K562 (cell line): ENCODE results near the gene GSDME. TPM values are rescaled to one million over a fixed set of nuclear protein-coding genes. Genes with fewer than 3 reads are reported as not detected.
A peak's percentile ranks its signal among the peaks of the same experiment; 100 is the strongest.

Source experiments
- ATAC-seq: fragments of 200-7000 bp; cut with Tn5 transposase; 3 replicates; pipeline ENCODE4 v1.9.1; 2020; ENCODE audit warnings: moderate library complexity
- BruUV-seq: library from RNA; stranded (reverse); fragments of 400-500 nt; replicated peaks from 2 replicates; lab custom pipeline; 2021; lab: Mats Ljungman, UMichigan
- CTCF ChIA-PET: fragments of 300-600 bp; formaldehyde crosslinking; extraction: SDS; loops from one replicate; lab custom pipeline; 2021; ENCODE audit warnings: low intra/inter-chr PET ratio; lab: Yijun Ruan, JAX
- POLR2A ChIA-PET: fragments of 300-600, 350-650 bp; sonication (Branson Sonifier 250); formaldehyde crosslinking; extraction: SDS; loops from one replicate; lab custom pipeline; 2021; ENCODE audit warnings: antibody characterized with exemption, inconsistent platforms; lab: Yijun Ruan, JAX
- DNase-seq, 4 experiments: peaks; one replicate each; pipeline versions ENCODE4 v3.0.0 to v3.0.0-alpha.2; 2011 to 2018; ENCODE audit warnings: low spot score in 3 of 4, mixed read lengths in 3 of 4; ENCODE audit errors: extremely low read depth in 1 of 4
- FAIRE-seq: peaks from 2 replicates; lab custom pipeline; 2011; peaks lifted over from hg19 to GRCh38; lab: Jason Lieb, UNC
- H2AFZ ChIP-seq: 2 replicates; pipeline ENCODE4 v1.6.0; 2011; ENCODE audit warnings: low read depth, low read length, control low read depth, inconsistent platforms
- H3K27ac ChIP-seq: fragments of 200-600 bp; 3 replicates; pipeline ENCODE4 v1.8.0; 2011; ENCODE audit warnings: low read depth, mild to moderate bottlenecking, control low read depth, inconsistent platforms, low read length, moderate library complexity, mixed read lengths; ENCODE audit errors: extremely low read depth
- H3K27me3 ChIP-seq, 2 experiments: fragments of 300-600 bp in 1 of 2; 2 replicates in 1 of 2; 3 replicates in 1 of 2; pipeline versions ENCODE4 v1.6.0 to v1.8.0; 2011; ENCODE audit warnings: inconsistent platforms in 2 of 2, low read length in 2 of 2, mild to moderate bottlenecking in 1 of 2, mixed read lengths in 1 of 2, moderate library complexity in 1 of 2; ENCODE audit not compliant: control insufficient read depth in 2 of 2, insufficient read depth in 2 of 2
- H3K36me3 ChIP-seq: fragments of 300-600 bp; 3 replicates; pipeline ENCODE4 v1.8.0; 2011; ENCODE audit warnings: mild to moderate bottlenecking, low read length, inconsistent platforms; ENCODE audit not compliant: control insufficient read depth, insufficient read depth
- H3K4me1 ChIP-seq, 2 experiments: fragments of 200-600 bp in 1 of 2; replicated peaks in 1 of 2; 2 replicates in 1 of 2; 3 replicates in 1 of 2; pipeline versions ENCODE4 v1.5.1 to v1.8.0; 2011; ENCODE audit warnings: inconsistent platforms in 2 of 2, low read length in 2 of 2, mild to moderate bottlenecking in 1 of 2, mixed read lengths in 1 of 2, moderate library complexity in 1 of 2; ENCODE audit not compliant: control insufficient read depth in 2 of 2, insufficient read depth in 2 of 2
- H3K4me2 ChIP-seq: 2 replicates; pipeline ENCODE4 v1.6.1; 2011; ENCODE audit warnings: low read length, control low read depth, inconsistent platforms, mixed read lengths; ENCODE audit not compliant: insufficient read depth
- H3K4me3 ChIP-seq: fragments of 200-600 bp; sonication (generic), shearing (Covaris generic); 2 replicates; pipeline ENCODE4 v1.5.1; 2016; ENCODE audit warnings: control low read depth, inconsistent platforms
- H3K79me2 ChIP-seq: fragments of 200-600 bp; 3 replicates; pipeline ENCODE4 v1.8.0; 2011; ENCODE audit warnings: low read length, inconsistent platforms; ENCODE audit not compliant: control insufficient read depth, insufficient read depth
- H3K9ac ChIP-seq, 2 experiments: 2 replicates each; pipeline versions ENCODE4 v1.6.0 to v1.6.1; 2011; ENCODE audit warnings: low read depth in 2 of 2, low read length in 2 of 2, control low read depth in 1 of 2, inconsistent platforms in 1 of 2, mild to moderate bottlenecking in 1 of 2, mixed read lengths in 1 of 2; ENCODE audit not compliant: insufficient read depth in 1 of 2
- H3K9me1 ChIP-seq: one replicate; pipeline ENCODE4 v1.6.0; 2011; ENCODE audit warnings: inconsistent platforms, mild to moderate bottlenecking, low read length, moderate library complexity; ENCODE audit not compliant: control insufficient read depth, insufficient read depth
- H3K9me3 ChIP-seq: replicated peaks from 2 replicates; pipeline ENCODE4 v1.5.1; 2011; ENCODE audit warnings: low read depth, low read length, inconsistent platforms; ENCODE audit not compliant: control insufficient read depth, insufficient read depth
- H4K20me1 ChIP-seq: replicated peaks from 2 replicates; pipeline ENCODE4 v1.6.1; 2011; ENCODE audit warnings: low read length, inconsistent platforms, mixed read lengths; ENCODE audit not compliant: control insufficient read depth, insufficient read depth
- C11orf30 ChIP-seq: fragments of 450-650 bp; IDR thresholded peaks from 2 replicates; pipeline ENCODE4 v1.6.1; 2016; ENCODE audit warnings: low read depth, mild to moderate bottlenecking
- DPF2 ChIP-seq: fragments of 450-650 bp; IDR thresholded peaks from 2 replicates; pipeline ENCODE4 v1.6.1; 2016
- EGR1 ChIP-seq: fragments of 450-650 bp; conservative IDR thresholded peaks from 2 replicates; pipeline ENCODE4 v1.6.1; 2017; ENCODE audit warnings: mild to moderate bottlenecking
- FOXP1 ChIP-seq: sonication (generic); formaldehyde crosslinking; IDR thresholded peaks from 2 replicates; pipeline ENCODE4 v1.8.0; 2022; ENCODE audit warnings: mild to moderate bottlenecking, missing genetic modification reagents
- HDAC1 ChIP-seq, 2 experiments: fragments of 450-650 bp; IDR thresholded peaks; 2 replicates each; pipeline ENCODE4 v1.6.1; 2016 to 2017; ENCODE audit warnings: inconsistent platforms in 1 of 2, mild to moderate bottlenecking in 1 of 2, moderate library complexity in 1 of 2
- HDGF ChIP-seq: fragments of 450-650 bp; IDR thresholded peaks from 2 replicates; pipeline ENCODE4 v1.6.1; 2016
- KDM2B ChIP-seq: fragments of 250-450 bp; sonication (Bioruptor Pico); IDR thresholded peaks from 2 replicates; pipeline ENCODE4 v1.8.0; 2021; ENCODE audit warnings: mild to moderate bottlenecking, moderate library complexity
- KLF1 ChIP-seq: fragments of 450-650 bp; IDR thresholded peaks from 2 replicates; pipeline ENCODE4 v1.6.1; 2016; ENCODE audit warnings: missing genetic modification characterization, missing compliant biosample characterization
- KLF10 ChIP-seq: fragments of 250-450 bp; sonication (Bioruptor Pico); IDR thresholded peaks from 2 replicates; pipeline ENCODE4 v1.6.1; 2021; ENCODE audit warnings: matching md5 sums
- MAFG ChIP-seq: fragments of 450-650 bp; conservative IDR thresholded peaks from 2 replicates; pipeline ENCODE4 v1.6.1; 2016; ENCODE audit warnings: missing genetic modification characterization, missing compliant biosample characterization
- NFE2 ChIP-seq: IDR thresholded peaks from 2 replicates; pipeline ENCODE4 v1.6.1; 2014; ENCODE audit warnings: antibody characterized with exemption, low read depth
- RBFOX2 ChIP-seq: fragments of 200-400 bp; formaldehyde crosslinking; IDR thresholded peaks from 2 replicates; pipeline ENCODE4 v1.6.1; 2017; ENCODE audit warnings: low read depth, mild to moderate bottlenecking, low read length, moderate library complexity
- TRIM28 ChIP-seq: fragments of 450-650 bp; IDR thresholded peaks from 2 replicates; pipeline ENCODE4 v1.6.1; 2017
- ZNF316 ChIP-seq: fragments of 450-650 bp; IDR thresholded peaks from 2 replicates; pipeline ENCODE4 v1.6.1; 2016
- WGBS: fragments of 100-300 bp; shearing (Covaris generic); methylation state at CpG from one replicate; pipeline ENCODE4 v1.1.6; 2016; ENCODE audit warnings: low coverage, mixed read lengths; ENCODE audit not compliant: insufficient coverage; ENCODE audit errors: missing lambda C conversion rate; 5-methylcytosine and 5-hydroxymethylcytosine counted together
- in situ Hi-C: fragments of 300-500 bp; cut with MboI; formaldehyde crosslinking; loops from 4 replicates; pipeline ENCODE4 v1.15.0; 2018; ENCODE audit warnings: inconsistent platforms, mixed read lengths
- intact Hi-C: fragments of 100-400 bp; cut with micrococcal nuclease; formaldehyde crosslinking; loops from 2 replicates; pipeline ENCODE4 v1.14.2; 2022
- polyA plus RNA-seq, 8 experiments: library from polyadenylated mRNA; depleted of rRNA in 4 of 8; stranded (reverse) in 5 of 8; unstranded in 3 of 8; fragments of >200 nt; fragmentation: Nextera tagmentation in 2 of 8; fragmentation: Illumina TruSeq in 1 of 8; extraction: Ambion mirVana in 2 of 8; extraction: Trizol in 1 of 8; gene quantifications; 2 replicates each; pipeline versions ENCODE4 v1.2.1 to v1.2.3, GENCODE V29; 2011 to 2014; ENCODE audit warnings: inconsistent platforms in 1 of 8, missing spikeins in 1 of 8
- total RNA-seq, 7 experiments: library from RNA; depleted of rRNA in 6 of 7; stranded (reverse); fragments of >200 nt in 6 of 7; fragmentation: Illumina TruSeq in 2 of 7; extraction: Trizol in 2 of 7; gene quantifications; 2 replicates each; pipeline versions ENCODE4 v1.2.1 to v1.2.3, GENCODE V29; 2011 to 2021; ENCODE audit warnings: low replicate concordance in 1 of 7
- TF ChIP-seq, protein P1 (sequence below): fragments of 250-450 bp; sonication (Bioruptor Pico); IDR thresholded peaks from 2 replicates; pipeline ENCODE4 v1.8.0; 2022; ENCODE audit warnings: inconsistent platforms, mild to moderate bottlenecking, moderate library complexity, borderline replicate concordance
- TF ChIP-seq, protein P2 (sequence below): IDR thresholded peaks from 2 replicates; pipeline ENCODE4 v1.6.1; 2016; ENCODE audit warnings: missing genetic modification characterization, missing compliant biosample characterization
- TF ChIP-seq, protein P3 (sequence below): fragments of 250-450 bp; sonication (Bioruptor Pico); IDR thresholded peaks from 2 replicates; pipeline ENCODE4 v1.8.0; 2021; ENCODE audit warnings: borderline replicate concordance, mild to moderate bottlenecking, moderate library complexity; ENCODE audit not compliant: poor library complexity, severe bottlenecking
- TF ChIP-seq, protein P4 (sequence below), 2 experiments: fragments of 450-650 bp in 1 of 2; sonication (generic) in 1 of 2; formaldehyde crosslinking in 1 of 2; IDR thresholded peaks in 1 of 2; conservative IDR thresholded peaks in 1 of 2; 2 replicates each; pipeline versions ENCODE4 v1.6.1 to v1.8.1; 2016 to 2023; ENCODE audit warnings: mild to moderate bottlenecking in 2 of 2, moderate library complexity in 2 of 2, inconsistent platforms in 1 of 2, missing genetic modification reagents in 1 of 2

The GSDME gene
- total and polyA plus RNA-seq, 9 of the 15 experiments (the other 6 are each of a cell fraction or from before 2014, with no cell fraction given) = 0.37 to 1.9 (median 0.62) TPM

DNA sequence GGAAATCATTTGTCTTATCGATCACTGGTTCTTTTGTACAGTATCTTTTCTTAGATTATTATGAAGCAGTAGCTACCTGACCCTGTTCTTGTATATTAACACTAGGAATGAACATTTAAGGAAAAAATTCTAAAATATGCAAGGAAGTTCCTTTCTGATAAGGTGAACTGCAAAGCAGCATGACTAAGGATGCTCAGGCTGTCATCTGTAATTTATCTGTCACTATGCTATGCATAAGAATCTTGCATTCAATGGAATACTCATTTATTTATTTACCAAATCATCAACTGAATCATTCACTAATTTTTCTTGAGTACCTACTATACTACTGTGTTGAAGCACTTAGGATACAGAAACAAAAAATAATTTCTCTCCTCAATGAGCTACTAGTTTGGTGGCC, 5.8 kb downstream of the GSDME start (continued):
- TF ChIP-seq, protein P1, sequence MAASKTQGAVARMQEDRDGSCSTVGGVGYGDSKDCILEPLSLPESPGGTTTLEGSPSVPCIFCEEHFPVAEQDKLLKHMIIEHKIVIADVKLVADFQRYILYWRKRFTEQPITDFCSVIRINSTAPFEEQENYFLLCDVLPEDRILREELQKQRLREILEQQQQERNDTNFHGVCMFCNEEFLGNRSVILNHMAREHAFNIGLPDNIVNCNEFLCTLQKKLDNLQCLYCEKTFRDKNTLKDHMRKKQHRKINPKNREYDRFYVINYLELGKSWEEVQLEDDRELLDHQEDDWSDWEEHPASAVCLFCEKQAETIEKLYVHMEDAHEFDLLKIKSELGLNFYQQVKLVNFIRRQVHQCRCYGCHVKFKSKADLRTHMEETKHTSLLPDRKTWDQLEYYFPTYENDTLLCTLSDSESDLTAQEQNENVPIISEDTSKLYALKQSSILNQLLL (CRISPR knock-in tag) = no peak
- no peak for TF ChIP-seq FOXP1
- TF ChIP-seq HDGF = no peak
- TF ChIP-seq RBFOX2 = no peak
- TF ChIP-seq KDM2B (CRISPR knock-in tag) = no peak
- no peak for TF ChIP-seq KLF10 (CRISPR knock-in tag)
- no peak for TF ChIP-seq HDAC1 (IDR thresholded peaks at IDR 0.05)

DNA sequence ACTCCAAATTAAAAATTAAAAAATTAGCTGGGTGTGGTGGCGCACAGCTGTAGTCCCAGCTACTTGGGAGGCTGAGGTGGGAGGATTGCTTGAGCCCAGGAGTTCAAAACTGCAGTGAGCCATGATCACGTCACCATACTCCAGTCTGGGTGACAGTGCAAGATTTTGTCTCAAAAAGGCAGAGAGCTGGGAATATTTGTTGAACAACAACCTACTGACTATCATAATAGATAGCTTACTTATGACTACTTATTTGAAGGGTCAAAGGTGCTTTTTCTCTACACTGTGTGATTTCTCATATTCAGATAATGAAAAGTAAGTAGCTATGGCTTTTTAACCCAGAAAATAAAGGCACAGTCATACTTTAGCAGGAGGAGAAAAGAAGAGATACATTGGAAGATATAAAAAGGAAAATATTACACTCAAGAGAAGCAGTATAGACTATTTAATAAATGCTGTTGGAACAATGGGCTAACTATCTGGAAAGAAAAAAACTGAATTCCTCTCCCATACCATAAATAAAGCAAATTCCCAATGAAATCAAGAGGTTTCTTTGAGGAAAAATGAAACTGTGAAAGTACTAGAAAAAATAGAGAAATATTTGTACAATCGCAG, 6.7 kb downstream of the GSDME start:
- Histone ChIP-seq H3K4me1 (peaks cover 0 to 2% of the 10 kb centered on the region in 2 experiments; a peak in 1 of 5 replicates), H4K20me1 (no peaks in the 10 kb centered on the region), H3K27me3 (peaks cover 2 to 15% of the 10 kb centered on the region in 2 experiments; a peak in 4 of 5 replicates), H3K27ac (no peak overlapping the region), H3K4me3 (no peak overlapping the region), H3K9me3 (no peaks in the 10 kb centered on the region), H3K79me2 (no peaks in the 10 kb centered on the region), H3K9ac (no peak overlapping the region), H2AFZ (no peak overlapping the region), H3K36me3 (no peaks in the 10 kb centered on the region), H3K9me1 (no peaks in the 10 kb centered on the region), H3K4me2 (no peak overlapping the region)
- DNase-seq = no peak
- POLR2A ChIA-PET = interaction anchor here (0.6 to 0.7 kb wide), 2 partner anchors 8 to 1456 kb away, joined by 3 read pairs; no protein-coding TSS in a partner anchor
- intact Hi-C loops (no loop called here), in situ Hi-C loops (no loop called here)
- no TSS peak for BruUV-seq
- FAIRE-seq = no peak
- TF ChIP-seq EGR1 (0 out of 2 replicates have a peak, but pooled peaks have one; percentile 12), KLF1 (tag) (no peak), MAFG (tag) (peak; percentile 36; the same call in 1 of the 2 replicates), TRIM28 (peak; percentile 23; the same call in 1 of the 2 replicates), NFE2 (peak; percentile 45; the same call in 1 of the 2 replicates), ZNF316 (0 out of 2 replicates have a peak, but pooled peaks have one; percentile 16), DPF2 (peak; percentile 24; the same call in 1 of the 2 replicates), C11orf30 (peak; percentile 43; the same call in 1 of the 2 replicates)
- TF ChIP-seq, protein P2, sequence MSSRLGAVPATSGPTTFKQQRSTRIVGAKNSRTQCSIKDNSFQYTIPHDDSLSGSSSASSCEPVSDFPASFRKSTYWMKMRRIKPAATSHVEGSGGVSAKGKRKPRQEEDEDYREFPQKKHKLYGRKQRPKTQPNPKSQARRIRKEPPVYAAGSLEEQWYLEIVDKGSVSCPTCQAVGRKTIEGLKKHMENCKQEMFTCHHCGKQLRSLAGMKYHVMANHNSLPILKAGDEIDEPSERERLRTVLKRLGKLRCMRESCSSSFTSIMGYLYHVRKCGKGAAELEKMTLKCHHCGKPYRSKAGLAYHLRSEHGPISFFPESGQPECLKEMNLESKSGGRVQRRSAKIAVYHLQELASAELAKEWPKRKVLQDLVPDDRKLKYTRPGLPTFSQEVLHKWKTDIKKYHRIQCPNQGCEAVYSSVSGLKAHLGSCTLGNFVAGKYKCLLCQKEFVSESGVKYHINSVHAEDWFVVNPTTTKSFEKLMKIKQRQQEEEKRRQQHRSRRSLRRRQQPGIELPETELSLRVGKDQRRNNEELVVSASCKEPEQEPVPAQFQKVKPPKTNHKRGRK (tag) = 0 out of 2 replicates have a peak, but pooled peaks have one; percentile 31
- TF ChIP-seq, protein P3, sequence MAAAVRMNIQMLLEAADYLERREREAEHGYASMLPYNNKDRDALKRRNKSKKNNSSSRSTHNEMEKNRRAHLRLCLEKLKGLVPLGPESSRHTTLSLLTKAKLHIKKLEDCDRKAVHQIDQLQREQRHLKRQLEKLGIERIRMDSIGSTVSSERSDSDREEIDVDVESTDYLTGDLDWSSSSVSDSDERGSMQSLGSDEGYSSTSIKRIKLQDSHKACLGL (CRISPR knock-in tag) = no peak
- TF ChIP-seq, protein P4, sequence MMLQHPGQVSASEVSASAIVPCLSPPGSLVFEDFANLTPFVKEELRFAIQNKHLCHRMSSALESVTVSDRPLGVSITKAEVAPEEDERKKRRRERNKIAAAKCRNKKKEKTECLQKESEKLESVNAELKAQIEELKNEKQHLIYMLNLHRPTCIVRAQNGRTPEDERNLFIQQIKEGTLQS (IDR thresholded peaks at IDR 0.05) = peak; percentile 46
- TF ChIP-seq, protein P4 (CRISPR knock-in tag; conservative IDR thresholded peaks at IDR 0.05) = no peak
- CTCF ChIA-PET = no interaction called here
- WGBS = 27% methylated on average over 3 of the region's 3 CpGs
- no peak for ATAC-seq
